Measurements from ENCODE around the gene RECQL5.
"Not testable (repeated sequence)": the region's sequence is repeated elsewhere in the genome, so short reads cannot be mapped to it uniquely, and the experiment has no call there.

The RECQL5 gene

DNA sequence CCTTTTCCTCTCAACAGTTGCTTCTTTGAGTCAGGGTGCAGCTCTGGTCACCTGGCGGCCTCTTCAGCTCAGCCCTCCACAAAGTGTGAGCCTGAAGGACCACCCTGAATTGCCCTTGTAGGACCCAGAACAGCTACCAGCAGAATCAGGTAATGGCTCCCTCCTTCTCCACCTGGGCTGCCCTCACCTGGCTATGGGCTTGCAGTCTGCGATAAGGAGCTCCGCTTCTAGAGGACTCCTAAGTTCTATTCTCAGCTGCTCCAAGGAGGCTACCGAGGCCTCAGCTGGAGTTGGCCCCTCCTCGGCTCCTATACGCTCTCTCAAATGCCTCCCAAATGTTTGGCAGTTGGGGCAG is 20.3 kb downstream of the RECQL5 start:
- no peak for FAIRE-seq

DNA sequence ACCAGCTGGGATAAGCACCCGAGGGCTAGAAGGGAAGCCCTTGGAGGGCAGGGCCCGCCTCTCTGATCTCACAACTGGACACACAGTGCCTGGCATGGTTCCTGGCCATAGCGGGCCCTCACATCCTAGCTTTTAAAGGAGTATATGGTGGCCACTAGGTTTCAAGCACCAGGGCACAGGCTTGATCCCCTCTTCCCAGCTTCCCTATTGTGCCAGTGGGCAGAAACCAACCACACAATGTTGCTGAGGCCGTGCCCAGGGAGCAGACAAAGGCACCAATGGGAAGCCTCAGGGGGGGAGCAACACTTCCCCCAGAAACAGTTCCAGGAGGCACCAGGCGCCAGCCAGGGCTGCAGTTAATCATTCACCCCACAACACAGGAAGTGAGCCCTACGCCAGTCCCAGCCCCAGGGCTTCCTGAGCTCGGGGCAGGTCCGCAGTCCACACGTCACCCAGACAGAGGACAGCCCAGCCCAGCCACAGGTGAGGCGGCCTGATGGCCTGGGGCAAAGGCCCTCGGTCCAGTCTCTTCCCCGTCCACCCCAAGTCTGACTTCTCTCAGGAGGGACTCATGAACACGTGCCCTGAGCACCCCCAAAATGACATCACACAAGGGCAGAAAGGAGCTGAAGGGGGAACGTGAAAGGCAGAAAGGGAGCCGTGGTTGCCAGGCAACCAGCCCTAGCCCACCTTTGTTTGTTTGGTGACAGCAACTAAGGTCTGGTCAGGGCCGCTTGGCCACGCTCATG is 20.9 kb downstream of the RECQL5 start:
- no peak for FAIRE-seq

DNA sequence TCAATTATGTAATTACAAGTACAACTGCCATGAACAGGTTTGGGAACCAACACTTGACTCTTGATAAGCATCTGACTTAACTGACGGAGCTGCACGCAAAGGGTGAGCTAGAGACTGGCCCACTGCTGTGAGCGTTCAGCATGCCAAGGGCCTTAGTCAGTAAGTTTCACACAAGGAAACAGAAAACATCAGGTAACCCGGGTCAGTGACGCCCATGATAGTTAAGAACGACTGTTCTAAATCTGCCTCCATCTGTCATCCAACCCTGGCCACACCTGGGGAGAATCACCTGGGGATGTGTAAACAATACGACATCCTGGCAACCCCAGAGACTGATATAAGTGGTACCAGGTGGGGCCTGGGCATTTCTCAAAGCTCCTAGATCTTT is 21.5 kb downstream of the RECQL5 start:
- FAIRE-seq = no peak

DNA sequence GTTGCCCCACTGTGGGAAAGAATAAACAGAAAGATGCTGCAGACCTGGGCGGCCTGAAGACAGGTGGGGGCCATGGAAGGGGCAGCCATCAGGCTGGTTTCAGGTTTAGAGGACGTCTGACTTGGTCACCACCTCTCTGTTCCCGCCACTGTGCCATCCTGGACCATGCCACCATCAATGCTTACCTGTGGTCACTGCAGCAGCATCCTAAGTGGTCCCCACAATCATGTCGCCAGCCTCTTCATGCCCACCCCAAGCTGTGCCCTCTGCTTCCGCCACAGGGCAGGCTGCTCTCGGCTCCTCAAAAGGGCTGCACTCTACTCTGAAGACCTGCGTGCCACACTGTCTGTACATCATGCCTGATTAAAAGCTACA is 23.3 kb downstream of the RECQL5 start:
- FAIRE-seq = no peak

DNA sequence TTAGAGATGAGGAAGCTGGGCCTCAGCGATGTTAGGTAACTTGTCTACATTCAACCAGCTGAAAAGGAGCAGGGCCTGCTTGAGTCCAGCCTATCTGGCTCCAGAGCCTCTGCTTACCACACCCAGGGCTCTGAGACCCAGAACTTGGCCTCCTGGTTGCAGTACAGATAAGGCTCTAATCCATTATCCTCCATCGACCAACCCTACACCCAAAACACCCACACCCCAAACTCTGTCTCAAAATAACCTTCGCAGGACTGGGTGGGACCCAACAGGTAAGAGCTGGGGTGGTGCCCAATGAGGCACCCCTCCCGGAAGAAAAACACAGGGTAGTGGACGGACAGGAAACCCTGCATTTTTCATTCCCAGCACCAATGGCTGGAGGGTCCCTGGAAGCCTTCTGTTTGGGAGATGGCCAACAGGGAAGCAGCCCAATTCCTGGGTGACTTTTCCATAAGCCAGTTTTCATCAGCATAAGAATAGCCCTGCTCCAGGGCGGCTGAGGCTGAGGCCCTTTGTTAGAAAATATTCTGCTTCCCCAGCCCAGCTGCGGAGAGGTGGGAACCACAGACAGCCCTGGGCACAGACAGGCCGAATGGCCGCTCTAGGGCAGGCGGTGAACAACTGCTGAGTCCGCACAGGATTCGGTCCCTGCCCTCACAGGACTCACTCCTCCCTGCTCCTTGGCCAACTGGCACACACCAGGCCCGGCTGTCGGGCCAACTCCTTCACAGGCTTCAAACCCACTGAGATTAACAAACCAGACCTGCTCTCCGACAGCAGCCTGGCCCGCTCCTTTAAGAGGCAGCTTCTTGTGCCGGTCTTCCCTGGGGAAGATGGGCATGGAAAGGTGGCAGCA is 23.9 kb downstream of the RECQL5 start:
- FAIRE-seq = no peak

DNA sequence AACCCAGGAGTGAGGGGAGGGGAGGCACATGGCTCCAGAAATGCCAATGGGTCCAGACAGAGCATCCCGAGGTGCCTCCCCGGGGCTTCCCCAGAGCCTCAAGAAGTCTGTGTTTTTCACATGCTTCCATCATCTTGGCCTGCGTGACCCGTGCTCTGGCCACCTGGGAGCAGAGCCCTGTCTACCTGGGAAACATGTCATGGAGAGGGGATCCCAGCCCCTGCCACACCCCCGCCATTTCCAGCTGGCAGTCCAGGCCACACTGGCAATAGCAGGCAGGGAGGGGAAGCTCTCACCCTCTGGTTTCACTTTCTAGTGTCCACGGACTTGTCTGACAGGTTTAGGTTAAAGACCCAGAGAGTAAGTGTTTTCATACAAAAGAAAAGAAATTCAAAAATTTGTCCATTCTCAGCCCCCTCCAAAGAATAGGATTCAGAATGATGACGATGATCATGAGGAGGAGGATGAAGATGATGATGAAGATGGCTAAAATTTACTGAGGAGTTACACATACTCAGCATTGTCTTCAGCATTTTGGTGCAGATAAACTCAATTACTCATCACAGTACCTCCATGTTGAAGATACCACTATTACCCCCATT is 24.7 kb downstream of the RECQL5 start:
- no peak for FAIRE-seq

DNA sequence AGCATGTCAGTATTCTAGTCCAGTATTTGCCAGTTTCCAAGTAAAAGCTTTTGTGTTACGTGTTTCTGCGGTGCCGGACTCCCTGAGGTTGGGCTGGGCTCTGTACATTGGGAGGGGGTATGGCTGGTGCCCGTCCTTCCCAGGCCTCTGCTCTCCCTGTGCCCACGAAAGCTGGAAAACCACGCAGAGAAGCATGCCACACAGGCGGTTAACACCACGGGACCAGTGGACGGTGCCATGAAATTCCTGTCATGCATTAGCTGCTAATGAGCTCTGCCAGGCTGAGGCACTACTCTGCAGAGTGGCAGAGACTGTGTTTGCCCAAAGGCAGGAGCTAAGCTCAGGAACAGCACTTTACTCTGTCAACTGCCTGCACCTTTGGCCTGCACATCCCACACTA is 25.6 kb downstream of the RECQL5 start:
- no peak for FAIRE-seq

DNA sequence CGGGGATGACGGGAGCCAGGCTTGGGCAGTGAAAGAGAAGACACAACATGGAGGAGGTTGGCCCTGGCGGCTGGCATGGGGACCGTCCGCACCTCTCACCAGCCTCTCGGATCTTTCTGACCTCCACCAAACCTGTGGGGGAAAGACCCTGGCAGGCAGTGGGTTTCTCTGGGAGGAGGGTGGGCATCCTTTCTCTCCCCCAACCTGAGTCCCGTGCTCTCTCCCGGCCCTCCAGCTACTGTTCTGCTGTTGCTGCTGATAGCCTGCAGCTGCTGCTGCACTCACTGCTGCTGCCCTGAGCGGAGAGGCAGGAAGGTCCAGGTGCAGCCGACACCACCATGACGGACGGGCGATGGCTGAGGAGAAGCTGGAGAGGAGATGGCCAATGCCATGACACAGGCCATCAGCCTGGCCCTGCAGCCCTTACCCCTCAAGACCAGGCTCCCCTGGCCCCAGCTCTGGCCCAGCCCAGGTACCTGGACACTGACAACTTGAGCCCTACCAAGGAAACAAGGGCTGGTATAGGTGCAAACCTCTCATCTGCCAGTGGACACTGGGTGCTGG is 26.3 kb downstream of the RECQL5 start:
- FAIRE-seq = no peak

DNA sequence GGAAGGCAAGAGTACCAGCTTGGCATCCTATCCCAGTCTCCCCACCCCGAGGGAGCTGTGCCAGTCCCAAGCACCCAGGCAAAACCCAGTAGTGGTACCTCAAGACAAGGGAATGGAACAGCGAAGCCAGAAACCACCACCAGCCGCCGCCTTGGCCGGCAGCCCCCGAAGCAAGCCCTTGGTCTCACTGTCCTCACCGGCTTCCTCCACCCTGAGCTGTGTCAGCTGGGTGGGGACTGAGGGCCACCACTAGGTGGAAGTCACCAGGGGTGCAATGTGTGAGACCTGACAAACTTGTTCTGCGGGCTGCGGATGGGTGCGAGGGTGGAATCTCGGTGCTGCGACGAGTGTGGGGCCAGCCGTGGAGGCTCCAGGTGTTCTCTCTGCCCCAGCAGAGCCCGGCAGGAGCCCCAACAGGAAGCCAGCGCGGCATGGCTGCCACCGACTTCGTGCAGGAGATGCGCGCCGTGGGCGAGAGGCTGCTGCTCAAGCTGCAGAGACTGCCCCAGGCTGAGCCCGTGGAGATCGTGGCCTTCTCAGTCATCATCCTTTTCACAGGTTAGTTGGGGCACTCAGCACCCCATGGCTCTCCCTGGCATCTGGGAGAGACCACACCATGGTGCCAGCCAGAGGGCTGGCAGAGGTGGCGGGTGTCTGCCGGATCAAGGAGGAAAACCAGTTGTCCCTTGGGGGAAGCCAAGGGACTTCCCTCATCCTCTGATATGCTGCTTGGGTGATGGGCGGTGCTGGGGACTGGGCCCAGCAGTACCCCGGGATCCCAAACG is 27.0 kb downstream of the RECQL5 start:
- FAIRE-seq = no peak

DNA sequence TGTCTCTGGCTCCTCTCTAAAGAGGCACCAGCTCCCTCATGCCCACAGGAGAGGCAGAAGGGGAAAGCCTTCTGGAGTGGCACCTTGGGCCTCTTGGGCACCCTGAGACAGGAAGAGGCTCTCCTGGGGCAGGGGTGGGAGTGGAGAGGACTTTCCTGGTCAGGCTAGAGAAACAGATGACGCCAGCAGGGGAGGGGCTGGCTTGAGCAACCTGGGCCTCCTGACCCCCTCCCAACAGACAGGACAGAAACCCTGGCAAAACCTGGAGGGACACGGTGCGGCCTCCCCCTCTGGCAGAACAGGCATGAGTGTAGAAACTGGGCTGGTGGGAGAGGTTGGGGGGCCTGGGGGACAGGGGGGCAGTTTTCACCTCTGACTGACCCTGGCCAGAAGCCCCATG is 27.6 kb downstream of the RECQL5 start:
- FAIRE-seq = no peak

DNA sequence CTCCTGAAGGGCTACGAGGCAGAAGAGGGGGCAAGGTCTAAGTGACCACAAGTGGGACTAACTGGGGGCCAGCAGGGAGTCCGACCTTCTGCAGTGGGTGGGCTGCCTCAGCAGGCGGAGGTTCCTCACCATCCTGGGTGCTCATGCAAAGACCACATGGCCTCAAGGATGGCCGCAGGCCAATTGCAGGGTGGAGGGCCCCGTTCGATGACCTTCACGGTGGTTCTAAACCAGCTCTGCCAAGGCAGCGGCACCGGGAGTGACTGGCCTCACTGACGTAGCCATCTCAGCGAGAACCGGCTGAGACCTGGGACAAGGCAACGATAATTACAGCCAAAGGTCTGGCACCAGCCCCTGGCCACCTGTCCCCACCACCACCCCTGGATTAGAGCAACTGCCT is 28.1 kb downstream of the RECQL5 start:
- no peak for FAIRE-seq

DNA sequence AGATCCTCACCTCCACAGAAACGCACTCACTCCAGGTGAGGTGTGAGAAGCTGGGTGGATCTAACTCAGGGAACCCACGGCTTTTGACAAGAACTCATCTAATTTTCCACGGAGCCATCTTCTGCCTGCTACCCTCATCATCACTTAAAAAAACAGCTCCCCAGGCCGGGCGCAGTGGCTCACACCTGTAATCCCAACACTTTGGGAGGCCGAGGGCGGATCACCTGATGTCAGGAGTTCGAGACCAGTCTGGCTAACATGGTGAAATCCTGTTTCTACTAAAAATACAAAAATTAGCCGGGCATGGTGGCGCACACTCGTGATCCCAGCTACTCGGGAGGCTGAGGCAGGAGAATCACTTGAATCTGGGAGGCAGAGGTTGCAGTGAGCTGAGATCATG is 28.9 kb downstream of the RECQL5 start:
- FAIRE-seq = not testable (repeated sequence)

DNA sequence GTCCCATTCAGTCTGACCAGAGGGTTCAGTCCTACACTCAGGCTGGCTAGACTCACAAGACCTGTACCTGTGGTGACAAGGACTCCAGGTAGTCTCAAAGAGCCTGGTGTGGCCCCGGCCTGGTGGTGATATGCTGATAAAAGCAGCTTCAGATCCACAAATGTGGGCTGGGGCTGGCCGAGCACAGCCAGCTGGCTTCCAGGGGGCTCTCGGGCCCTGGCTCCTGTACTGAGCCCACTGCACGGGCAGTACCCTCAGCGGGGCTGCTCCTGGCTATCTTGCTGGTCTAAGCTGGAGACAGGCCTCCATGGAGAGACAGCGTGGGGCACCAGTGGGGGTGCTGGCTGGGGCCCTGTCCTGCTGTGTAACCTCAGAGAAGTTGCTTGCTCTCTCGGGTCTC is 29.4 kb downstream of the RECQL5 start:
- FAIRE-seq = no peak

DNA sequence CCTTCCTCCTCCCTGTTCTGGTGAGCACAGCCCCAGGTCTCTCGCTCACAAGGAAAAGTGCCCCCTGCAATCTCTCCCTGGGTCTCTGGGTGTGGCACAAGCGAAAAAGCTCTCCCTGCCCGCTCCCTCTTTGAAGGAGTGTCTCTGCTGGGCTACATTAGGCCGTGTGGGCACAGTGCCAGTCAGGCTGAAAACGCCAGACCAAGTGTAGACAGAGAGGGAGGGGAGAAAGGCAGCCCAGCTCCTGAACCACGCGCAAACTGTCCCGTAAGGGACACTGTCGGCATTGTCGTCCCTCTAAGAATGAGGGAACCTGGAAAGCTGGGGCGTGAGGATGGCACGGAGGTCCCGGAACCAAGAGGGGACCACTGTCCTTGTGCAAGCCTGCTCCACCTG is 29.8 kb downstream of the RECQL5 start:
- FAIRE-seq = no peak

DNA sequence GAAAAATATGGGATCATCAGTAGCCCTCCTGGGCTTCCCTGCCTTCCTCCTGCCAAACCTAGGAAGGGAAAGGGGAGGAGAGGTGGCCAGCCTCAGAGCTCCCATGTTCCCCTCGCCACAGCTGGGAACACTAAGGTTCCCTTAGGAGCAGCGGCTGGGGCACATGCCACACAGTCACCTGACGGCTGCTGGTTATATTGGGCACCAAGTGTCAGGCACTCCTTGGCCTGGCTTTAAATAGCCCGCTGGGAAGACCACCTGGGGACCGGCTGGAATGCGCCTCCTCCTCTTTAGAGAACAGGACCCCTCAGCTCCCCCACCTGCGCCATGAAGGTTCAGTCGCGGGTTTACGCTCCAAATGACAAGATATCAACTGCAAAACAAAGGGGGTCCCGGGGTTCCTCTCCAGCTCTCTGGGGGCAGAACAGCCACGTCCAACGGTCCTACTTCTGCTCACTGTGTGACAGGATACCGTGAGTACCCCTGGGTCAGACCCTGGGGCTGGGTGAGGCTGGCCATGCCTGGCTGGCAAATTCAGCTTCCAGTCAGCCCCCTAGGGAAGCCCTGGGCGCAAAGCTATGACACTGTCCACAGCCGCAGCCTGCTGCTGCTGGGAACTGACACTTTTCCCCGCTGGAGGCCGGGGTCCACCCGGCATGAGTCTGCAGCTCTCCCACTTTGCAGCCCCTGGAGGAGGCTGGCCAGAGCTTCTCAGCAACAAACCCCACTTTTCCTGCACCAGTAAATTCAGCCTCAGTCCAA is 30.4 kb downstream of the RECQL5 start:
- FAIRE-seq = no peak

DNA sequence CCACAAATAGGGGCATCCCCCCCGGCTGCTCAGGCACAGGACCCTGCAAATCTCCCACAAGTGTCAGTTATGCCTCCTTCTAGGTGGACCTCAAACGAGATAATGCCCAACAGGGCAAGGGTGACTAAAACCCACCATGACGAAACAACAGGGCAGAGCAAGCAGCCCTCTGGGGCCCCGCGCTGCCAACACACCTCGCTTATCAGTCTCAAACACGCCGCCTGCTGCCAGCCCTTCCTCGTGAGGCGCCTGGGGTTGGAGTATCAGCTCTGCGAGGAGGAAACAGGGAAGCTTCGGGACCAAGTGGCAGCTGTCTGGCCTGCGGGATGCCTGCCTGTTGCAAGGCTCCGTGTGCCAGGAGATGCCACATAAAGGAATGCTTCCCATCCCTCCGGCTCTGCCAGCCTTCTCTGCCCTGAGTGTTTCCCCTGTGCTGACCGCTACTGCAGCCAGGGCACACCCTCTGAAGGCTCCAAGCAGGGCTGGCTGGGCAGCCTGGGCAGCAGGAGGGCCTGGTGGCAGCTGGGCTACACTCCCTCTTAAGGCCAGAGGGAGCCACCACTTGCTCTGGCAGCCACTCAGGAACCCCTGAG is 31.2 kb downstream of the RECQL5 start:
- FAIRE-seq = no peak

DNA sequence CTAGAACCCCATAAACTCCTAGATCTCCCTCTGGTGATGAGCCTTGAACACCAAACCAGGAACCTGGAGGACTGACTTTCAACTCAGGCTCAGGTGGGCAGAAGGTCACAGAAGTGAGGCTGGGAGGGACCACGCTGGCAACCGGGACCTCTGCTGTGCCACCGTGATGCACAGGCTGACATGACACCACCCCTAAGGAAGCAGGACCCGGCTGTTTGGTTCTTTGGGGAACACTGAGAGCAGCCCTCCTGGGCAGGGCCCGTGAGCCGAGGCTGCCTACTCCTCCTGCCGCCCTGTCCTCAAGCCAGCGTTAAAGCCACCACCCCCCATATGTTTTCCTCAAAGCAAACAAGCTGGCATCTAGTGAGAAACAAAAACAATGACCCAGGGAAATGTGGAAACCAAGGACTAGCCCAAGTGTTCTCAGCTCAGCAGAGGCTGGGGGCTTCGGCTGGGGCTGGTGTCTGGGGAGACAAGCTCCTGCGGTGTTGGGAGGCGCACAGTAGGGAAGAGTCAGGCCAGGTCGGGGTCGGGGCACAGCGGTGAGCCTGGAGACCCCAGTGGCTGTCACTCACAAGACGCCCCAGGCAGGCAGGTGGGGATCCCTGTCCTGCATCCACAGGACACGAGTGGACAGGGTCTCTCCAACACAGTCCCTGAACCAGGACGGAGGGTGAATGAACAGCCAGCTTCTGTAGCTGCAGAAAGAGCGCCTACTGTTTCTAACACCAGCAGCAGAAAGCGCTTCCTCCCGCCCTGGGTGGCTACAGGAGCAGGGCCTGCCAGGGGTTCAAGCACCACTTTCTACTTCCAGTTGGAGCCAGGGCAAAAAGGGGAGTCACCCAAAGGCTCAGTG is 32.0 kb downstream of the RECQL5 start:
- FAIRE-seq = no peak

DNA sequence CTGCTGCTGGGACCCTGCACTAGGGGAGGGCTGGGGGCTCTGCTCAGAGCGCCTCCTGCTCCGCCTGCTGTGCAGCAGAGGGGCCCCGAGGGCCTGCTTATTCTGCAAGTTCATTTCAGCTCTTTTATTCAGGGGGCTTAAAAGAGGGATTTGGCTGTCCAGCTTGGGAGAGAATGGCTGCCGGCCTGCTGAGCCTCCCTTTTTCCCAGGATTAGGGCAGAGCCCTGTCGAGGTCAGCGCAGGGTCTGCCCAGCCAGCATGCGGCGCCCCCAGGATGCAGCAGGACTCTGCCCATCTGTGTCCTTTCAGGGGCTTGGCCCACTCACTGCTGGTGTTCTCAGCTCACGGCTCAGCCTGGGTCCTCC is 32.6 kb downstream of the RECQL5 start:
- no peak for FAIRE-seq

DNA sequence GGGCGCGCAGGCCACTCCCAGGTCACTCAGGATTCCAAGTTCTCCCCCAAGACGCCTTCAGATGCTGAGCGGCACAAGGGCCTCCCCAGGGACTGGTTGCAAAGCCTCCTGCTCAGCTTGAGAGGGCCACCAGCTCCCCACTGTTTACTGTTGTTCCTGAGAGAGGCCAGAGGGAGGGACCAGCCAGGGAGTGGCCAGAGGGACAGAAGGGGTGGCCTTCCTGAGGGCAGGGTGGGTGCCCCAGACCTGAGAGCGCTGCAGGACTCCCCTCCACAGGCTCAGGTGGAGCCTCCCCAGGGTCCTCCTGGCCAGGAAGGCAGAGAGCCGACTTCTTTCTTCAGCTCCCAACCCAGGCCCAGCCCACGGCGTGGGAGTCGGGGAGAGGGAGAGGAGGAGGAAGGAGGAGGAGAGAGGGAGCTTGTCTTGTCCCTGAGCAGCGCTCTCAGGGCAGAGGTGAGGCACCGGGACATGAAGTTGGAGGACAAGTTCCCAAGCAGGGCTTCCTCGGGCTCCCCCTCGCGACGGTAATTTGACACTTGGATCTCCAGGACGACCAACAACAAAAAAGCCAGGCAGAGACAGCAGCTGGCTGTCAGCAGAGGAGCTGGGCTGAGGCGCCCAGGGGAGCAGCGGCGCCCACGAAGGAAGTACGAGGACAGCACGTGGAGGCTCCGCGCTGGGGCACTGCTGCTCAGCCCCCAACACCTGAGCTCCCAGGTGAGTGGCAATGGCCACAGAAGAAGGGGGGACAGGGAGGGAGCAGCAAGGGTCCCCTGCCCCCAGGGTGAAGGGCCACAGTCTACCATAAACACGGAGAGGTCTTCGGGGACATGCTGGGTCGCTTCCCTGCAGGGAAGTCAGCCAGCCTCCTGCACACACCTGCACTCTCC is 33.2 kb downstream of the RECQL5 start:
- no peak for FAIRE-seq

Measured in TTC549 (cell line).